Endothelial cell (in vitro differentiated cells): ENCODE measurements around the gene MEP1A. TPM values are rescaled to one million over a fixed set of nuclear protein-coding genes. Genes with fewer than 3 reads are reported as not detected.

Source experiments
- DNase-seq: peaks from one replicate; pipeline ENCODE4 v3.0.0; 2021; ENCODE audit warnings: low spot score
- H3K27ac Mint-ChIP-seq: one replicate; pipeline ENCODE4 v1.8.0; 2021; ENCODE audit warnings: mixed read lengths, inconsistent platforms; ENCODE audit not compliant: unreplicated experiment
- H3K27me3 Mint-ChIP-seq: one replicate; pipeline ENCODE4 v1.8.0; 2021; ENCODE audit warnings: mild to moderate bottlenecking, moderate library complexity, mixed read lengths, inconsistent platforms; ENCODE audit not compliant: unreplicated experiment
- H3K36me3 Mint-ChIP-seq: one replicate; pipeline ENCODE4 v1.8.0; 2021; ENCODE audit warnings: mild to moderate bottlenecking, low read depth, mixed read lengths, inconsistent platforms; ENCODE audit not compliant: unreplicated experiment
- H3K4me1 Mint-ChIP-seq: one replicate; pipeline ENCODE4 v1.8.0; 2021; ENCODE audit warnings: mild to moderate bottlenecking, mixed read lengths, inconsistent platforms; ENCODE audit not compliant: unreplicated experiment
- H3K4me3 Mint-ChIP-seq: one replicate; pipeline ENCODE4 v1.8.0; 2021; ENCODE audit warnings: mild to moderate bottlenecking, mixed read lengths, inconsistent platforms; ENCODE audit not compliant: unreplicated experiment
- H3K9me3 Mint-ChIP-seq: one replicate; pipeline ENCODE4 v1.8.0; 2021; ENCODE audit warnings: mixed read lengths, inconsistent platforms; ENCODE audit not compliant: unreplicated experiment
- total RNA-seq: library from RNA; stranded (reverse); fragmentation: NEBNext Ultra II Directional; extraction: Animal tissue kit (Norgen Biotek cat#: 25700); gene quantifications from one replicate; pipeline ENCODE4 v1.2.1, GENCODE V29; 2021; ENCODE audit not compliant: unreplicated experiment
- TF ChIP-seq, protein P1 (sequence below): fragments of 200-600 bp; sonication (generic); IDR thresholded peaks from one replicate; pipeline ENCODE4 v1.5.0; 2021; ENCODE audit warnings: antibody characterized with exemption; ENCODE audit not compliant: unreplicated experiment

The MEP1A gene
- total RNA-seq, 1 donor from 2014 or later, result not detected

GRCh38 chr6:46776070-46776712 lies 17.0 kb upstream of the MEP1A start:
- H3K4me1 Mint-ChIP-seq, result peaks cover 6% of the 10 kb centered on the region
- H3K27me3 Mint-ChIP-seq, result peaks cover 5% of the 10 kb centered on the region
- no peak overlapping the region for H3K27ac Mint-ChIP-seq
- no peak for DNase-seq
- TF ChIP-seq, protein P1, sequence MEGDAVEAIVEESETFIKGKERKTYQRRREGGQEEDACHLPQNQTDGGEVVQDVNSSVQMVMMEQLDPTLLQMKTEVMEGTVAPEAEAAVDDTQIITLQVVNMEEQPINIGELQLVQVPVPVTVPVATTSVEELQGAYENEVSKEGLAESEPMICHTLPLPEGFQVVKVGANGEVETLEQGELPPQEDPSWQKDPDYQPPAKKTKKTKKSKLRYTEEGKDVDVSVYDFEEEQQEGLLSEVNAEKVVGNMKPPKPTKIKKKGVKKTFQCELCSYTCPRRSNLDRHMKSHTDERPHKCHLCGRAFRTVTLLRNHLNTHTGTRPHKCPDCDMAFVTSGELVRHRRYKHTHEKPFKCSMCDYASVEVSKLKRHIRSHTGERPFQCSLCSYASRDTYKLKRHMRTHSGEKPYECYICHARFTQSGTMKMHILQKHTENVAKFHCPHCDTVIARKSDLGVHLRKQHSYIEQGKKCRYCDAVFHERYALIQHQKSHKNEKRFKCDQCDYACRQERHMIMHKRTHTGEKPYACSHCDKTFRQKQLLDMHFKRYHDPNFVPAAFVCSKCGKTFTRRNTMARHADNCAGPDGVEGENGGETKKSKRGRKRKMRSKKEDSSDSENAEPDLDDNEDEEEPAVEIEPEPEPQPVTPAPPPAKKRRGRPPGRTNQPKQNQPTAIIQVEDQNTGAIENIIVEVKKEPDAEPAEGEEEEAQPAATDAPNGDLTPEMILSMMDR, result no peak
- H3K9me3 Mint-ChIP-seq, result no peaks in the 10 kb centered on the region
- no peaks in the 10 kb centered on the region for H3K36me3 Mint-ChIP-seq
- H3K4me3 Mint-ChIP-seq, result no peak overlapping the region

- H3K27me3 Mint-ChIP-seq, result peaks cover 5% of the 10 kb centered on the region
- H3K27ac Mint-ChIP-seq, result no peak overlapping the region
- no peak for DNase-seq
- peaks cover 6% of the 10 kb centered on the region for H3K4me1 Mint-ChIP-seq
- H3K9me3 Mint-ChIP-seq, result no peaks in the 10 kb centered on the region
- TF ChIP-seq, protein P1, result no peak
- no peaks in the 10 kb centered on the region for H3K36me3 Mint-ChIP-seq
- no peak overlapping the region for H3K4me3 Mint-ChIP-seq
Observed at GRCh38 chr6:46777476-46778346, 15.5 kb upstream of the MEP1A start.

GRCh38 chr6:46781478-46782378 lies 11.5 kb upstream of the MEP1A start:
- TF ChIP-seq, protein P1, result peak; percentile 76
- peak; percentile 54 for DNase-seq
- H3K27ac Mint-ChIP-seq, result no peak overlapping the region
- peaks cover 6% of the 10 kb centered on the region for H3K4me1 Mint-ChIP-seq
- peaks cover 2% of the 10 kb centered on the region for H3K27me3 Mint-ChIP-seq
- H3K4me3 Mint-ChIP-seq, result no peak overlapping the region
- no peaks in the 10 kb centered on the region for H3K36me3 Mint-ChIP-seq
- no peaks in the 10 kb centered on the region for H3K9me3 Mint-ChIP-seq

DNA sequence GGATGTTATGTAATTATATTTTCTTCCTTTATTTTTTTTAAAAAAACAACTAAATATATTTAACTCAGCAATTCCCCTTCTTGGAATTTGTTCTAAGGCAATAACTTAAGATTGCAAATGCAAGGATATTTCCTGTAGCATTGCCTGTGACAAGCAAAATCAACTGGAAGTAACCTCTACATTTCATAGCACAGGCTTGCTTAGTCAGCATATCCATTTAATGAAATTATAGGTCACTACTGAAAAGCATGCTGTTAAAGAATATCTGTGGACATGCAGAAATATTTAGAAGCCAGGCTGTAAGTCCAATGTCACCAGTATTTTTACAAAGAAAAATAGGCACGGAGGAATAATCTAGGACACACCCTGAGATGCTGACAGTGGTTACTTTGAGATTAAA lies 8.7 kb upstream of the MEP1A start:
- Mint-ChIP-seq H3K4me1 (peaks cover 6% of the 10 kb centered on the region), H3K4me3 (no peak overlapping the region), H3K36me3 (no peaks in the 10 kb centered on the region), H3K27me3 (no peaks in the 10 kb centered on the region), H3K9me3 (no peaks in the 10 kb centered on the region), H3K27ac (no peak overlapping the region)
- no peak for DNase-seq
- TF ChIP-seq, protein P1, result no peak
